OCI-M2 (cell line): ENCODE data around the gene FBXW12.
"Not testable (repeated sequence)": the region's sequence is repeated elsewhere in the genome, so short reads cannot be mapped to it uniquely, and the experiment has no call there.

ENCODE experiments used
- DNase-seq: peaks from one replicate; lab custom pipeline; 2025; ENCODE audit not compliant: unreplicated experiment; lab: John Stamatoyannopoulos, UW

FBXW12 gene

GRCh38 chr3:48372862-48373435 is 930 bp downstream of the FBXW12 start:
- DNase-seq: no peak

GRCh38 chr3:48387634-48388033 is 15.6 kb downstream of the FBXW12 start:
- no peak for DNase-seq

- no peak for DNase-seq
These were observed 16.9 kb downstream of the FBXW12 start for GRCh38 chr3:48388966-48389365.

- no peak for DNase-seq
These were observed 22.4 kb downstream of the FBXW12 start for GRCh38 chr3:48394391-48394790.

- DNase-seq: no peak
These were observed 23.7 kb downstream of the FBXW12 start for GRCh38 chr3:48395714-48396113.

- DNase-seq: no peak
These were observed 26.0 kb downstream of the FBXW12 start for GRCh38 chr3:48397767-48398681.

- no peak for DNase-seq
These were observed 26.8 kb downstream of the FBXW12 start for GRCh38 chr3:48398701-48399386.

- no peak for DNase-seq
These were observed 27.6 kb downstream of the FBXW12 start for GRCh38 chr3:48399387-48400172.

- no peak for DNase-seq
These were observed 28.9 kb downstream of the FBXW12 start for GRCh38 chr3:48400824-48401433.

GRCh38 chr3:48401434-48401901 is 29.4 kb downstream of the FBXW12 start:
- DNase-seq: not testable (repeated sequence)

GRCh38 chr3:48402281-48402732 is 30.3 kb downstream of the FBXW12 start:
- no peak for DNase-seq

- DNase-seq: no peak
These were observed 30.9 kb downstream of the FBXW12 start for GRCh38 chr3:48402907-48403306.

GRCh38 chr3:48403533-48404439 is 31.8 kb downstream of the FBXW12 start:
- DNase-seq: no peak

GRCh38 chr3:48404440-48405342 is 32.7 kb downstream of the FBXW12 start:
- DNase-seq: no peak

GRCh38 chr3:48405343-48405881 is 33.4 kb downstream of the FBXW12 start:
- DNase-seq: no peak

- DNase-seq: no peak
These were observed 34.0 kb downstream of the FBXW12 start for GRCh38 chr3:48405971-48406370.

GRCh38 chr3:48406443-48407431 is 34.7 kb downstream of the FBXW12 start:
- DNase-seq: no peak
